Measurements from ENCODE around the gene PLOD2. TPM values are rescaled to one million over a fixed set of nuclear protein-coding genes. Genes with fewer than 3 reads are reported as not detected.
"Not testable (repeated sequence)": the region's sequence is repeated elsewhere in the genome, so short reads cannot be mapped to it uniquely, and the experiment has no call there.

The PLOD2 gene
- total RNA-seq, 2 donors from 2014 or later, result 4.6 TPM; not detected in 1

DNA sequence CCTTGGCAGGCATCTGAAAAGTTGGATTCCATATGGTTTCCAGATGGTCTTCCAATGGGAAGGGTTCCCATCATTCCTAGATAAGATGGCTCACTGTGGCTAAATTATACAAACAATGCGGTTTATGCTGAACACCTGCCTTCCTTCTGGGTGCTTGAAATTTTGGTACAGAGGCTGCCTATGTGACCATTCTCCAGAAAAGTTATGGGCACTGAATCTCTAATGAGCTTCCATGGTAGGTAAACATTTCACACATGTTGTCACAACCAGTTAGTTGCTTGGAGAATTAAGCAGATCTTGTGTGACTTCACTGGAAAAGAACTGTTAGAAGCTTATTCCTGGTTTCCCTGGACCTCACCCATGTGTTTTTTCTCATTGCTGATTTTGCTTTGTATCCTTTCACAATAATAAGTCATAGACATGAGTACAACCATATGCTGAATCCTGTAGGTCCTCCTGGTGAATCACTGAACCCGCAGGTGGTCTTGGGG lies 30.1 kb downstream of the PLOD2 start:
- H3K36me3 Mint-ChIP-seq, result no peaks in the 10 kb centered on the region
- ATAC-seq, result no peak
- H3K27ac Mint-ChIP-seq, result no peak overlapping the region
- no peak for DNase-seq (ENCODE audit: low spot score in 2 of 2)
- no peaks in the 10 kb centered on the region for H3K9me3 Mint-ChIP-seq

DNA sequence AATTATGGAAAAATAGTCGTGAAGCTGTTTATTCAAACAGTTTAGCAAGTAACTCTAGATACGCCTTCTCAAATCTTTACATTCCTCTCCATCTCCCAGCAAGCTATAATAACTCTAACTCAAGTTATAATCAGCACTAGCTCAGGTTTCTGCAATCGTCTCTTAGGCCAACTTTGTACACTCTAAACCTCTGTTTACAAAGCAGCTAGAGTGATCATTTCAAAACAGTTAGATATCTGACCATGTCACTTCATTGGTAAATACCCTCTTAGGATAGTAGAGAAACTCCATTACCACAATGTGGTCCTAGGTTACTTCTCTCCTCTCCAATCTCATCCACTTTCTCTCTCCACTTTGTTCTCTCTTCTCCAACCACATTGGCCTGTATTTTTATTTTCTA lies 31.2 kb downstream of the PLOD2 start:
- Mint-ChIP-seq H3K9me3 (no peaks in the 10 kb centered on the region), H3K27ac (no peak overlapping the region), H3K36me3 (no peaks in the 10 kb centered on the region)
- no peak for ATAC-seq
- DNase-seq (ENCODE audit: low spot score in 2 of 2), result no peak

DNA sequence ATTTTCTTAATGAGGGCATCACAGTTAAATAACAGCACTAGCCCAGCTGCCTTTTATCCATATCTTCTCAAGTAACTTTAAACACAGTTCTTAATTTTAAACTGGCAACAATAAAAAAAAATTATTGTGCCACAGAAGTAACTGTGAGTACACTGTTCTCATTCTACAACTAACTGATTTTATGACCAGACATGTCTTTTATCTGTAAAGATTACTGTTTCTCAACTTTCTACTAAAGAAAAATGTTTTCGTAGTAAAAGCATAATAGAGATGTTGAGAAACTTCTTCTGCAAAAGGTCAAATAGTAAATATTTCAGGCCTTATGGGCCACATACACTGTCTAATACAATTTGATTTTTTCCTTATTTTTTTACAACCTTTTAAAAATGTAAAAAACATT lies 32.0 kb downstream of the PLOD2 start:
- H3K36me3 Mint-ChIP-seq, result no peaks in the 10 kb centered on the region
- DNase-seq (ENCODE audit: low spot score in 2 of 2) (no peak), ATAC-seq (no peak)
- H3K9me3 Mint-ChIP-seq, result peaks cover 4 to 5% of the 10 kb centered on the region in 2 donors
- no peak overlapping the region for H3K27ac Mint-ChIP-seq

DNA sequence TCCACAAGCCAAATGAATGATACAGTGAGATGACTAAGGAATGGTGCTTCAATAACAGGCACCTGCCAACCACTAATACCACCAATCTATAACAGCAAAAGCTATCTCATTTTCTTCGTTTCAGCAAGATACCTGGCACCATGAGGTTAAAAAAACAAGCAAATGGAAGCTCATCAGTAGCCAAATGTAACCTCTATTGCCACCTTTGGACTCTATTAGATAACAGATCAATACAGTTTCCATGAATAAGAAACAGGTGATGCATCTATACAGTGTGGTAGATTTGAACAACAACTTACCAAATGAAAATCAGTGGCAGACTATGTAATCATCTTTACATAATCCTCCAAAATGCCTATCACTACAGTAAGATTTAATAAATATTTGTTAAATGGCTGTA lies 32.8 kb downstream of the PLOD2 start:
- Mint-ChIP-seq H3K9me3 (peaks cover 4 to 5% of the 10 kb centered on the region in 2 donors), H3K36me3 (no peaks in the 10 kb centered on the region), H3K27ac (no peak overlapping the region)
- DNase-seq (ENCODE audit: low spot score in 2 of 2) (no peak), ATAC-seq (no peak)

DNA sequence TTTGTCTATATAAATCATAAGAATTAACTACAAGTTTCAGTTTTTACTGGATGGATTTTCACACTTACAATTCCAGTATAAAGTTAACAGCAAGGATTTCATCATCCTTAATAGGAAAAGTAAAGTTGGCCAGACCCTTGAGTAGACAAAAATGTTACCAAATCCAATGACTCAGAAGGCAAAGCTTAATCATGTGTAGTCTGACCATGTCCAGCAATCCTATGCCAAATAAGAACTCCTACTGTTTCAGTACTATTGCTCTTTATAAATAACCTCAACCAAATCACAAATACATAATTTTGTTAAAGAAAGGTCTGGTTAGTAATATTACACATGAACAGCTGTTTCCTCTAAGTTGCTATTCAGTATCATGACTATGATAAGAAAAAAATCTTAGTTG lies 35.0 kb downstream of the PLOD2 start:
- no peak overlapping the region for H3K27ac Mint-ChIP-seq
- no peak for DNase-seq (ENCODE audit: low spot score in 2 of 2)
- peaks cover 8% of the 10 kb centered on the region in 2 donors for H3K9me3 Mint-ChIP-seq
- no peak for ATAC-seq
- H3K36me3 Mint-ChIP-seq, result no peaks in the 10 kb centered on the region

DNA sequence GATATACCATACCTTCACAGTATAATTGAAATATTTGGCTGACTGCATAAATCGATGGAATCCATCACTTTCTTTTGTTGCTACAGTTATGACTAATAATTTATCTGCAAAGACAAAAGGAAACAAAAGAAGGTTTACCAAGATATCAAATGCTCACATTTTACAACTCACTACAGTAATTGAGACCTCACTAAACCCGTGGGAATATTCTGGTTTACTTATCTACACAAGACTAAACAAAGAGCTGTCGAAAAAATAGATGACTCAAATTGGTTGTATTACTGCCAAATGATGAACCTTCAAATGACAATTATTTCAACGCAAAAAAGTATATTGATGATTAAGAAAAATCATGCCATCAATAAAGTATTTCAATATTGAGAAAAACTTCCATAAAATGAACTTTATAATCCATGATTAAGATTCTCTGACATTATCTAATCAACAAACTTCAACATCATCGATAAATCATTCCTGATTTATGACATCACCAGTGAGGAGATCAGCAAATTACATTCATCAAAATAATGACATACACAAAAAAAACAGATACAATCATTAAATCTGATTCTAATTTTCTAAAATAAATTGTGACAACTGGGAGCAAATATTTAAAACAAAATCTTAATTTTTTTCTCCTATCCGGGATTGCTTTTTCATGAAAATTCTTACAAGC lies 36.7 kb downstream of the PLOD2 start:
- peaks cover 8% of the 10 kb centered on the region in 2 donors for H3K9me3 Mint-ChIP-seq
- DNase-seq (ENCODE audit: low spot score in 2 of 2), result no peak
- no peaks in the 10 kb centered on the region for H3K36me3 Mint-ChIP-seq
- ATAC-seq, result no peak
- no peak overlapping the region for H3K27ac Mint-ChIP-seq

DNA sequence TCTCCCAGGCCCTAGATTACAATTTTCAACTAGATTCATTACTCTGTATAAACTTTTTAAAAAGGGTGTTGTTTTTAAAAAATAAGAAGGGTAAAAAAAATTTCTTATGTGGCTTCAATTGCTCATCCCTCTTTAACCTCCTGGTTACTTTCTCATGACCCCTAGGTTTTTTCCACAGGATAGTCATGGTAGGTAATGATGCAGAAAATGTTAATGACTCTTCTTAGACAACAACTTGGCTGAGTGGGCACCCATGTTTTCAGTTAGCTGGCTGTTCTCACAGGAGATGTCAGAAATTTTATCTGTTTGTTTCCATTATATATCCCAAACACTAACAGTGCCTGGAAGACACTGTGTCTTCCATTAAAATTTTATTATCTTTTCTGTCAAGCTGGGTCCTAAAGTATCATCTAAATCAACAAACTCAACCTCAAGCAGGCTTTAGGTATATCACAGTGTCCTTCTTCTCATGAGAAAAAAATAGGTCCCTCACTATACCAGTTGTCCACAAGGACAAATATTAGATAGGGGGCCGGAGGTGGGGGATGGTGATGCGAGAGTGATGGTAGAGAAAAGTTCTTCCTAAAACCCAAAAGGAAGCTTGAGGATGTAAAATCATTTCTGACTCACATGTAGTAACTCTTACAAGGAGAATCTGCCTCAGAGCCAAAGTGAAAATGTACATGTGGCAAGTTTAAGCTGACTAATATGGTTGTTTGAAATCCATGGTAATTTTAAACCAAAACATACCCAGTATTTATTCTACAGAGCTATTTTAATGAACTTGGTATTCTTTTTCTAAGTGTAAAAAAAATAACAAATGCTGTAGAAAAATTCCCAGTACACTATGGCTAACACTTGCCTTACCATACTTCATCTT lies 43.3 kb downstream of the PLOD2 start:
- Mint-ChIP-seq H3K27ac (no peak overlapping the region), H3K9me3 (peaks cover 15 to 21% of the 10 kb centered on the region in 2 donors), H3K36me3 (peaks cover 0 to 18% of the 10 kb centered on the region in 2 donors)
- ATAC-seq (no peak), DNase-seq (ENCODE audit: low spot score in 2 of 2) (no peak)

DNA sequence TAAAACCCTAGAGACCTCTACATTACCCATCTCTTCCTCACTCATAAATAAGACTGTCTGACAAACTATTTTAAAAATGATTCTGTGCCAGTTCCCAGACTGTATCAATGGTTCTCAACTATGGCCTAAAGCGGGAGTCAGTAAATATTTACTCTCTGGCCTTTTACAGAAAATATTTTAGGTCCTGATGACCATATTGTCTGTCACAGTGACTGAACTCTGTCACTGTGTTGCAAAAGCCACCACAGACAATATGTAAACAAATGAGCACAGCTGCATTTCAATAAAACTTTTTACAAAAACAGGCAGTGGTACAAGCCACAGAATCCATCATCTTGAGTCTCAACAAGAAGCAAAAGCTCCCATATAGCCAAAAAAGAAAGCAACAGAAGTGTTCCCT lies 45.4 kb downstream of the PLOD2 start:
- peaks cover 16 to 22% of the 10 kb centered on the region in 2 donors for H3K9me3 Mint-ChIP-seq
- no peak for DNase-seq (ENCODE audit: low spot score in 2 of 2)
- H3K36me3 Mint-ChIP-seq, result peaks cover 0 to 18% of the 10 kb centered on the region in 2 donors
- H3K27ac Mint-ChIP-seq, result no peak overlapping the region
- no peak for ATAC-seq

DNA sequence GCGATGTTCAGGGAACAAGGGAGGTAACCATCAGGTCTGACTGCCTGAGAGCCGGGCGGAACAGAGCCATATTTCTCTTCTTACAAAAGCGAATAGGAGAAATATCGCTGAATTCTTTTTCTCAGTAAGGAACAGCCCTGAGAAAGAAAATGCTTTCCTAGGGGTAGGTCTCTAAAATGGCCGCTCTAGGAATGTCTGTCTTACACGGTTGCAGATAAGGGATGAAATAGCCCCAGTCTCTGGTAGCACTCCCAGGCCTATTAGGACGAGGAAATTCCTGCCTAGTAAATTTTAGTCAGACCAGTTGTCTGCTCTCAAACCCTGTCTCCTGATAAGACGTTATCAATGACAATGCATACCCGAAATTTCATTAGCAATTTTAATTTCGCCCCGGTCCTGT lies 47.2 kb downstream of the PLOD2 start:
- Mint-ChIP-seq H3K9me3 (peaks cover 16 to 26% of the 10 kb centered on the region in 2 donors), H3K36me3 (peaks cover 0 to 18% of the 10 kb centered on the region in 2 donors)
- H3K27ac Mint-ChIP-seq; DNase-seq (ENCODE audit: low spot score in 2 of 2); ATAC-seq: not testable (repeated sequence)

DNA sequence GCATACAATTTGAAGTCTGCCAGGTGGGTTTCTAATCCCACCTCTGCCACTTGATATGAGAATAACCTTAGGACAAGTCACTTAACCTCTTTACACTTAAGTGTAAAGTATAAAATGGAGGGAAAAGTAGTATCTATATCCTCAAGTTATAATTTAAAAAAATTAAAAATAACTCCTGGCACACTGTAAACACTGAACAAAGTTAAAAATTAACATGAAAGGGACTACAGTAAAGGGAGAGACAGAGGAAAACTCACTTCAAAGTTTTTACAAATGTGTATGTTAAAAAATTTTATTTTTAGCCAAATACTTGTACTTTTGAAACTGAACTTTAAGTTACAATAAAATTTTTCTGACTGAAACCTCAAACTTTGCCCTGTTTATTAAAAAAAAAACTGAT lies 49.6 kb downstream of the PLOD2 start:
- ATAC-seq (no peak), DNase-seq (ENCODE audit: low spot score in 2 of 2) (no peak)
- Mint-ChIP-seq H3K27ac (no peak overlapping the region), H3K9me3 (peaks cover 16 to 30% of the 10 kb centered on the region in 2 donors), H3K36me3 (peaks cover 0 to 18% of the 10 kb centered on the region in 2 donors)

DNA sequence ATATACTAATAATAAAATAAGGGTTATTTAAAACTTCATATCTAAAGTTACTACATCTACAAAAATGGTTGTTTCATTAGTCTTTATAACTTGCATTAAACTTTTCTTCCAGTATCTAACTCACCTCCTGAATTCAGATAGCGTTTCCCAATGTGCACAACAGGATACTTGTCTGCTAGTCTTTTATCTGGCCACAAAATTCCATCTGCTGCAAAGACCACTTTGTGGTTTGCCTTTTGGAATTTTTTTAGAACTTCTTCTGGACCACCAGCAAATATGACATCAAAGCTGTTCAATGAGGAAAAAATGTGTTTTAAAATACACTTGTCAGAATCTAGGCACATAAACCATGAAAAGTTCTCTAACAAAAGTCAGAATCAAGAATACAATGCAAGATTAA lies 50.8 kb downstream of the PLOD2 start:
- Mint-ChIP-seq H3K27ac (no peak overlapping the region), H3K36me3 (peaks cover 0 to 11% of the 10 kb centered on the region in 2 donors)
- ATAC-seq, result no peak

DNA sequence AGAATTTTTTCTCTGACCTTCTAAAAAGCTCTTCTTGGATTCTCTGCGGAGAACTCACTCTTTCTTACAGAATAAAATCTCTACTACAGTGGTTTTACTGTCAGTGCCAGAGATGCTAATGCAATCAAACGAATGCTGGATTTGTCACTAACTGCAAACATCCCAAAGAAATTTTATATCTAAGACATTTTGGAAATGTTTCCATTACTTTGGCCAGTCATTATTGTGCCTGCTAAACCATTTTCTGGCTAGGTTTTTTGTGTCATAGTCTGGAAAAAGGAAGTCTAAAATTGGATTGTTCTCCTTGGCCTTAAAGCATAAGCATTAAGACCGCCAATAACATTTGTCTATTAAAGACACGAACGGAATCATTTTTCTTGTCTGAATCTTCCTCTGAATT lies 54.0 kb downstream of the PLOD2 start:
- DNase-seq (ENCODE audit: low spot score in 2 of 2) (no peak), ATAC-seq (no peak)
- peaks cover 0 to 8% of the 10 kb centered on the region in 2 donors for H3K9me3 Mint-ChIP-seq
- no peaks in the 10 kb centered on the region for H3K36me3 Mint-ChIP-seq
- H3K27ac Mint-ChIP-seq, result no peak overlapping the region

More for the DNA sequence above, 50.8 kb downstream of the PLOD2 start:
- no peak for DNase-seq (ENCODE audit: low spot score in 2 of 2)
- H3K9me3 Mint-ChIP-seq, result peaks cover 12 to 20% of the 10 kb centered on the region in 2 donors

DNA sequence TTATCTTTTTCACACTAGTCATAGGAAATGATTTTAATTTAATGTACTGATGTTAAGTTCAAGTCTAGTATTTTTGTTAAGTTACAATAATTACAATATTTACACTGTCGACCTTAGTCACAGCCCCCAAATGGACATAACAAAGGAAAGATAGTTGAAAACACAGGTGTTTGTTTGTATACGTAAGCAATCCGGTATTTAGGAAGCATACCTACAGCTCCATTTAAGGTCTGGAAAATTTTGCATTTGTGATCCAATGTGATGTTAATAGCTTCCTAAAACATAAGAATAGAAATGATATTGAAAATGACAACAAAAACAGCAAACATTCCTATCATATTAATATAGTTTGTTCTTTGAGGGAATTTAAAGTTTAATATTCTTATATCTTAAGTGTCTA lies 56.9 kb downstream of the PLOD2 start:
- ATAC-seq, result no peak

DNA sequence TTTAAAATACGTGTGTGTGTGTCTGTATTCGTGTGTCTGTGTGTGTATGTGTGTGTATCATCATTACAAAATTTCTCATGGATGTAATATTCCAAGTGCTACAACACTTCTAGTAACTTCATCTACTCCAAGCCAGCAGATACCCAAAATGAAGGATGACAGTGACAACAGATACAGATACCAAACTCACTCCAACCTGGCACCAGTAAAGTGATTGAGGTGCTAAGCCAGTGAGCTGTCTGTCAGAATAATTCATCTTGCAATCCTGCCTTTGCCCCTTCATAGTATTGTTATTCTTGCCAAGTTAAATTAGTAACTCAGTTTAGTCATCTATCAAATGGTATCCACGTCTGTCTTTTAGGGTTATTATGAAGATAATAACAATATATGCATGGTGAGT lies 58.1 kb downstream of the PLOD2 start:
- DNase-seq (ENCODE audit: low spot score in 2 of 2) (no peak), ATAC-seq (no peak)
- no peak overlapping the region for H3K27ac Mint-ChIP-seq
- H3K36me3 Mint-ChIP-seq, result no peaks in the 10 kb centered on the region
- no peaks in the 10 kb centered on the region for H3K9me3 Mint-ChIP-seq

More for the DNA sequence above, 56.9 kb downstream of the PLOD2 start:
- H3K9me3 Mint-ChIP-seq, result peaks cover 0 to 7% of the 10 kb centered on the region in 2 donors
- no peak overlapping the region for H3K27ac Mint-ChIP-seq
- DNase-seq (ENCODE audit: low spot score in 2 of 2), result no peak
- no peaks in the 10 kb centered on the region for H3K36me3 Mint-ChIP-seq

DNA sequence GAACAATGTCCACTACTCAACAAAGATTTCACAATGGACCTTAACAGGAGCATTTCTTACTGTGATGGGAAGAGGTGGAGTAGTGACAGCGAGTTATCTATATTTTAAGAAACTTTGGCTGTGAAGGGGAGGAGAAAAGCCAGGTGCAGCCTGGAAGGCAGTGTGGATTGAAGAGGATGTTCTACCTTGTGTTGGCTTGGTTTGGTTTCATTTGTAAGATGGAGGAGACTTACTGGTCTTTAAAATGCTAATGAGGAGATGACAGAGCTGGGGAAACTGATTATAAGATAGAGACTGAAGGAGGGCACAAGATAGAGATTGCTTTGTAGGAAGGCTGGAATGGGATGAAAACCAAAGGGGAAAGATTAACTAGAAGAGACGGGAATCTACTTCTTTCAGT lies 59.4 kb downstream of the PLOD2 start:
- DNase-seq (ENCODE audit: low spot score in 2 of 2), result no peak
- ATAC-seq, result no peak
- H3K27ac Mint-ChIP-seq, result no peak overlapping the region
- H3K9me3 Mint-ChIP-seq, result no peaks in the 10 kb centered on the region
- H3K36me3 Mint-ChIP-seq, result no peaks in the 10 kb centered on the region

DNA sequence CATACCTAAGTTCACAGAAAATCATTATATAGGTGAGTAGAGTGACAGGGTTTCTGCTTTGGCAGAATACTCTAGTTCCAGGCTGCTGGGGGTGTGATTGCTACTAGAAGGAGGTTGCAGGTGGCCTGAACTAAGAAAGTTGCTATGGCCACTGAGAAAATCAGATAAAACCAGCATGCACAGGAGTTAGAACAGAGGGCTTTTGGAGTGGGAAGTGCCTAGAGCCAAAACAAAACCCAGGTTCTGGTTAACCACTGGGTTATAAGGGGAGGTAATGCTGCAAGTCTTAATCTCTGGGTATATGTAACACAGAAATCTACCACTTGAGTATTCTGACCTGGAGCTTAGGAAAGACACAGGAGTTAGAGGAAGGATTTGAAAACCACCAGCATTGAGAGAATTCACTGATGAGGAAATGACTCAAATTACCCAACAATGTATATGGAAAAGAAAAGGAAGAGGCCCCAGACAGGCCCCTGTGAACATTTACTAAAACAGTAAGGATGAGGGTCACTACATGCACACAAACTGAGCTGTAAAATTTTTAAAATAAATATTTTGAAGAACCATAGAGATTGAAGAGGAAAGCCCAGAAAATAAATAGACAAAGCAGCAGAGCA lies 60.0 kb downstream of the PLOD2 start:
- no peaks in the 10 kb centered on the region for H3K36me3 Mint-ChIP-seq
- DNase-seq (ENCODE audit: low spot score in 2 of 2) (no peak), ATAC-seq (no peak)
- no peaks in the 10 kb centered on the region for H3K9me3 Mint-ChIP-seq
- H3K27ac Mint-ChIP-seq, result no peak overlapping the region

DNA sequence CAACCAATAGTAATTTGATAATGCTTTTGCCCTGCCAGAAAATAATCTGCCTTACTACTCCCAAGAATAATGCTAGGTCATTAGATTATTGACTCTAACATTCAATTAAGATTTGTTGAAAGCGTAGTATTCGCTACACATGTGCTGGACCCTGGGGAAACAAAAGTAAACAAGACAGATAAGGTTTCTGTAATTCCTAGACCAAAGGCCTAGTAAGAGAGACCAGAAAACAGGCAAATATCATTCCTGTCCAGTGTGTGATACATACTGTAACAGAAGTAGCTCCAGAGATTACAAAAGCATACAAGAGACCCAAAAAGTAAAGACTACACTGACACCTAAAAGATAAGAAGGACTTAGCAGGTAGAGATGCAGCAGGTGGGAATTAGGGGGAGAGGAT lies 60.8 kb downstream of the PLOD2 start:
- Mint-ChIP-seq H3K36me3 (no peaks in the 10 kb centered on the region), H3K27ac (no peak overlapping the region), H3K9me3 (no peaks in the 10 kb centered on the region)
- no peak for ATAC-seq
- no peak for DNase-seq (ENCODE audit: low spot score in 2 of 2)

All from activated naive CD4-positive, alpha-beta T cell treated with anti-CD3 and anti-CD28 coated beads, Interleukin-2, amount 50 U/mL, for 72 hours (primary cell).